IMR-90 (cell line): ENCODE data around the gene COPA. TPM values are rescaled to one million over a fixed set of nuclear protein-coding genes. Genes with fewer than 3 reads are reported as not detected.
A peak's percentile ranks its signal among the peaks of the same experiment; 100 is the strongest.

Experiments
- ATAC-seq: fragments of 200-7000 bp; cut with Tn5 transposase; 2 replicates; pipeline ENCODE4 v1.9.1; 2020; ENCODE audit warnings: low read depth, mild to moderate bottlenecking, moderate library complexity
- BruUV-seq: library from RNA; stranded (reverse); fragments of 400-500 nt; replicated peaks from 2 replicates; lab custom pipeline; 2021; lab: Mats Ljungman, UMichigan
- CTCF ChIA-PET: fragments of 300-600 bp; formaldehyde crosslinking; extraction: SDS; loops from one replicate; lab custom pipeline; 2021; ENCODE audit warnings: antibody characterized with exemption; lab: Yijun Ruan, JAX
- POLR2A ChIA-PET: fragments of 300-600 bp; sonication (Branson Sonifier 250); formaldehyde crosslinking; loops from one replicate; lab custom pipeline; 2022; ENCODE audit warnings: antibody characterized with exemption; ENCODE audit not compliant: unreplicated experiment; lab: Charles Lee
- DNase-seq: peaks from one replicate; pipeline ENCODE4 v3.0.0; 2013
- H2AFZ ChIP-seq: replicated peaks from 2 replicates; pipeline ENCODE3; 2013; ENCODE audit warnings: low read length, mild to moderate bottlenecking; ENCODE audit not compliant: poor library complexity
- H2AK5ac ChIP-seq: 2 replicates; pipeline ENCODE4 v1.6.1; 2013; ENCODE audit warnings: low read depth, low read length, inconsistent platforms
- H2AK9ac ChIP-seq: replicated peaks from 2 replicates; pipeline ENCODE3; 2013; ENCODE audit warnings: mild to moderate bottlenecking, low read depth, low read length, moderate library complexity; ENCODE audit not compliant: poor library complexity
- H2BK120ac ChIP-seq: 2 replicates; pipeline ENCODE4 v1.6.1; 2013; ENCODE audit warnings: low read depth, low read length, inconsistent platforms
- H2BK15ac ChIP-seq: 3 replicates; pipeline ENCODE4 v1.6.1; 2013; ENCODE audit warnings: low read depth, low read length, inconsistent platforms
- H2BK20ac ChIP-seq: 2 replicates; pipeline ENCODE4 v1.6.1; 2013; ENCODE audit warnings: low read depth, mild to moderate bottlenecking, inconsistent platforms, low read length, moderate library complexity
- H2BK5ac ChIP-seq: 2 replicates; pipeline ENCODE4 v1.6.1; 2013; ENCODE audit warnings: mild to moderate bottlenecking, low read depth, low read length, inconsistent platforms; ENCODE audit not compliant: poor library complexity, severe bottlenecking
- H3K14ac ChIP-seq: replicated peaks from 2 replicates; pipeline ENCODE4 v1.6.1; 2013; ENCODE audit warnings: low read depth, low read length, inconsistent platforms
- H3K18ac ChIP-seq: 2 replicates; pipeline ENCODE4 v1.6.1; 2013; ENCODE audit warnings: low read depth, low read length, control low read depth
- H3K23ac ChIP-seq: 2 replicates; pipeline ENCODE4 v1.6.1; 2013; ENCODE audit warnings: low read depth, low read length, inconsistent platforms
- H3K27ac ChIP-seq: 2 replicates; pipeline ENCODE4 v1.5.1; 2013; ENCODE audit warnings: mild to moderate bottlenecking, control low read depth, low read length; ENCODE audit not compliant: insufficient read depth
- H3K27me3 ChIP-seq: 2 replicates; pipeline ENCODE4 v1.6.1; 2013; ENCODE audit warnings: low read length; ENCODE audit not compliant: control insufficient read depth, insufficient read depth
- H3K36me3 ChIP-seq: 2 replicates; pipeline ENCODE4 v1.6.1; 2013; ENCODE audit warnings: low read length, mixed read lengths; ENCODE audit not compliant: control insufficient read depth, insufficient read depth
- H3K4ac ChIP-seq: 2 replicates; pipeline ENCODE4 v1.6.1; 2013; ENCODE audit warnings: low read depth, low read length, inconsistent platforms
- H3K4me1 ChIP-seq: 2 replicates; pipeline ENCODE4 v1.6.1; 2013; ENCODE audit warnings: low read length, mixed read lengths; ENCODE audit not compliant: control insufficient read depth, insufficient read depth
- H3K4me2 ChIP-seq: 2 replicates; pipeline ENCODE4 v1.6.1; 2013; ENCODE audit warnings: low read depth, mild to moderate bottlenecking, control low read depth, low read length, moderate library complexity
- H3K4me3 ChIP-seq: 2 replicates; pipeline ENCODE4 v1.5.1; 2013; ENCODE audit warnings: low read depth, mild to moderate bottlenecking, control low read depth, low read length, moderate library complexity; ENCODE audit not compliant: insufficient read depth
- H3K56ac ChIP-seq: 2 replicates; pipeline ENCODE4 v1.6.1; 2013; ENCODE audit warnings: low read length, inconsistent platforms; ENCODE audit not compliant: insufficient read depth; ENCODE audit errors: extremely low read depth
- H3K79me1 ChIP-seq, 2 experiments: 2 replicates each; pipeline ENCODE4 v1.6.1; 2013; ENCODE audit warnings: low read length in 2 of 2, inconsistent platforms in 1 of 2, low read depth in 1 of 2
- H3K9ac ChIP-seq: 2 replicates; pipeline ENCODE4 v1.6.1; 2013; ENCODE audit warnings: low read depth, low read length, control low read depth
- H3K9me1 ChIP-seq: 2 replicates; pipeline ENCODE4 v1.6.1; 2013; ENCODE audit warnings: low read length, inconsistent platforms; ENCODE audit not compliant: insufficient read depth
- H3K9me3 ChIP-seq: 2 replicates; pipeline ENCODE4 v1.6.1; 2013; ENCODE audit warnings: low read length; ENCODE audit not compliant: control insufficient read depth, insufficient read depth
- H4K20me1 ChIP-seq: 2 replicates; pipeline ENCODE4 v1.6.1; 2013; ENCODE audit warnings: low read length, inconsistent platforms; ENCODE audit not compliant: insufficient read depth
- H4K5ac ChIP-seq: 2 replicates; pipeline ENCODE4 v1.6.1; 2013; ENCODE audit warnings: mild to moderate bottlenecking, low read depth, low read length, control low read depth
- H4K8ac ChIP-seq, 2 experiments: 2 replicates each; pipeline ENCODE4 v1.6.1; 2013; ENCODE audit warnings: low read depth in 2 of 2, low read length in 2 of 2, control low read depth in 1 of 2, inconsistent platforms in 1 of 2
- H4K91ac ChIP-seq: 2 replicates; pipeline ENCODE4 v1.6.1; 2013; ENCODE audit warnings: low read depth, low read length, inconsistent platforms; ENCODE audit not compliant: insufficient read depth
- MAFK ChIP-seq: IDR thresholded peaks from 2 replicates; pipeline ENCODE4 v1.6.1; 2012; ENCODE audit warnings: low read depth, low read length, improper control_type of control experiment
- MAZ ChIP-seq: IDR thresholded peaks from 2 replicates; pipeline ENCODE4 v1.6.1; 2012; ENCODE audit warnings: low read depth, mild to moderate bottlenecking, low read length, improper control_type of control experiment, moderate library complexity, borderline replicate concordance
- NFE2L2 ChIP-seq: fragments of 150-350 bp; IDR thresholded peaks from 2 replicates; pipeline ENCODE4 v1.6.1; 2016; ENCODE audit warnings: low read depth, mild to moderate bottlenecking, low read length
- SMC3 ChIP-seq: fragments of 150-350 bp; IDR thresholded peaks from 2 replicates; pipeline ENCODE4 v1.6.1; 2016; ENCODE audit warnings: low read depth, mild to moderate bottlenecking, antibody characterized with exemption, low read length, moderate library complexity
- WGBS, 2 experiments: methylation state at CpG; one replicate each; pipeline versions ENCODE4 v1.1.5 to v1.1.7; 2013; ENCODE audit warnings: missing lambda C conversion rate in 2 of 2; ENCODE audit not compliant: insufficient read length in 1 of 2; ENCODE audit errors: extremely low coverage in 2 of 2; 5-methylcytosine and 5-hydroxymethylcytosine counted together
- dilution Hi-C: fragments of 300-500 bp; cut with HindIII; formaldehyde crosslinking; loops from one replicate; pipeline ENCODE4 v1.14.3; 2018; ENCODE audit warnings: low sequenced_read_pairs; ENCODE audit not compliant: unreplicated experiment
- in situ Hi-C: fragments of 300-500 bp; cut with MboI; formaldehyde crosslinking; loops from 3 replicates; pipeline ENCODE4 v1.14.3; 2019; ENCODE audit warnings: low sequenced_read_pairs, inconsistent platforms, mixed read lengths
- intact Hi-C: fragments of 100-400 bp; cut with micrococcal nuclease; formaldehyde crosslinking; loops from 2 replicates; pipeline ENCODE4 v1.10.0; 2022
- polyA plus RNA-seq, 3 experiments: library from polyadenylated mRNA; depleted of rRNA; stranded (reverse); fragments of >200 nt; gene quantifications; 2 replicates each; pipeline ENCODE4 v1.2.3, GENCODE V29; 2012; ENCODE audit warnings: low replicate concordance in 1 of 3
- total RNA-seq: library from RNA; depleted of rRNA; stranded (reverse); fragments of >200 nt; gene quantifications from 2 replicates; pipeline ENCODE4 v1.2.3, GENCODE V29; 2012
- TF ChIP-seq, protein P1 (sequence below): fragments of 150-350 bp; IDR thresholded peaks from 2 replicates; pipeline ENCODE4 v1.6.1; 2016; ENCODE audit warnings: low read depth, mild to moderate bottlenecking, low read length, moderate library complexity, borderline replicate concordance

Gene COPA
- total and polyA plus RNA-seq, 2 of the 4 experiments (the other 2 are of a cell fraction), result 204 to 436 TPM

DNA sequence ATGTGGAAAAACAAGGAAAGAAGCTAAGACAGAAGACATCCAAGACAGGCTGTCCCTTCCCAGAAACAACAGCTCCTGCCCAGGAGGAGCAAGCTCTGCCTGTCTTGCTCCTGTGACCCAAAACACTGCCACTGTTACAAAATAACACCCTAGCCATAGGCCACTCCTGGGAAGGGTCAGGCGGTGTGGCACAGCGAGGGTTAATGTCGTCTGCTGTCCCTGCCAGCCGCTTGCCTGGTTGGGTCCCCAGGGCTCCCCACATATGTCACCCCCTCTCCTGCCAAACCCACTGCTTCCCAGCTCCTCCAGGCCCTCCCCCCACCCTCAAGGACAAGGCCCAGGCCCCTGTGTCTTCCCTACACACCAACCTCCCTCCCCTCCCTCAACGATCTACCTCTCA is 20.0 kb upstream of the COPA start:
- Histone ChIP-seq H3K9ac (no peak overlapping the region), H4K8ac (no peak overlapping the region; a peak in 1 of 4 replicates), H2BK5ac (no peak overlapping the region), H4K91ac (no peak overlapping the region), H3K4ac (no peak overlapping the region), H3K36me3 (peaks cover 15% of the 10 kb centered on the region), H3K4me3 (no peak overlapping the region), H2AFZ (no peak overlapping the region), H3K14ac (no peak overlapping the region; the same call in 1 of the 2 replicates), H4K20me1 (no peaks in the 10 kb centered on the region; the same call in 1 of the 2 replicates), H3K79me1 (no peaks in the 10 kb centered on the region), H3K56ac (no peak overlapping the region), H3K9me3 (no peaks in the 10 kb centered on the region), H2BK120ac (no peak overlapping the region), H2AK9ac (no peak overlapping the region), H4K5ac (no peak overlapping the region; the same call in 1 of the 2 replicates), H3K18ac (no peak overlapping the region), H3K4me2 (no peak overlapping the region), H3K27me3 (no peaks in the 10 kb centered on the region; the same call in 1 of the 2 replicates), H2BK20ac (no peak overlapping the region; the same call in 1 of the 2 replicates), H3K9me1 (no peaks in the 10 kb centered on the region; the same call in 1 of the 2 replicates), H3K27ac (no peak overlapping the region), H3K23ac (no peak overlapping the region), H2AK5ac (0 out of 2 replicates have a peak overlapping the region, but pooled peaks have one; percentile 50), H3K4me1 (peaks cover 2% of the 10 kb centered on the region; the same call in 1 of the 2 replicates), H2BK15ac (no peak overlapping the region)
- DNase-seq (no peak), ATAC-seq (no peak)
- BruUV-seq, result no TSS peak
- intact Hi-C loops, result no loop called here
- CTCF ChIA-PET, result interaction anchor here (0.6 to 1.0 kb wide), 2 partner anchors 13 to 18 kb away, joined by 3 to 4 read pairs; no protein-coding TSS in a partner anchor
- WGBS, 2 experiments, result 20% methylated on average over 1 of the region's 5 CpGs; no CpG with 5 or more reads in 1 of the 2 experiments
- dilution Hi-C loops, result no loop called here
- TF ChIP-seq, protein P1, sequence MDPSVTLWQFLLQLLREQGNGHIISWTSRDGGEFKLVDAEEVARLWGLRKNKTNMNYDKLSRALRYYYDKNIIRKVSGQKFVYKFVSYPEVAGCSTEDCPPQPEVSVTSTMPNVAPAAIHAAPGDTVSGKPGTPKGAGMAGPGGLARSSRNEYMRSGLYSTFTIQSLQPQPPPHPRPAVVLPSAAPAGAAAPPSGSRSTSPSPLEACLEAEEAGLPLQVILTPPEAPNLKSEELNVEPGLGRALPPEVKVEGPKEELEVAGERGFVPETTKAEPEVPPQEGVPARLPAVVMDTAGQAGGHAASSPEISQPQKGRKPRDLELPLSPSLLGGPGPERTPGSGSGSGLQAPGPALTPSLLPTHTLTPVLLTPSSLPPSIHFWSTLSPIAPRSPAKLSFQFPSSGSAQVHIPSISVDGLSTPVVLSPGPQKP, result no peak
- TF ChIP-seq MAFK (no peak), MAZ (no peak), SMC3 (no peak), NFE2L2 (no peak)
- in situ Hi-C loops, result no loop called here
- POLR2A ChIA-PET, result interaction anchor here (0.6 kb wide), 2 partner anchors 22 to 733 kb away, joined by 3 to 5 read pairs; no protein-coding TSS in a partner anchor
